HepG2 (cell line): ENCODE measurements around the gene KRTAP5-9. TPM values are rescaled to one million over a fixed set of nuclear protein-coding genes. Genes with fewer than 3 reads are reported as not detected.

Experiments
- ATAC-seq: fragments of 200-7000 bp; cut with Tn5 transposase; 3 replicates; pipeline ENCODE4 v1.9.1; 2020; ENCODE audit warnings: mild to moderate bottlenecking, moderate library complexity
- BruUV-seq: library from RNA; stranded (reverse); fragments of 400-500 nt; replicated peaks from 2 replicates; lab custom pipeline; 2021; lab: Mats Ljungman, UMichigan
- CTCF ChIA-PET: fragments of 300-600 bp; formaldehyde crosslinking; extraction: SDS; loops from one replicate; lab custom pipeline; 2021; ENCODE audit warnings: low total read pairs, inconsistent platforms, low intra/inter-chr PET ratio; lab: Yijun Ruan, JAX
- POLR2A ChIA-PET: fragments of 350-600 bp; sonication (Branson Sonifier 250); formaldehyde crosslinking; loops from one replicate; lab custom pipeline; 2020; ENCODE audit warnings: antibody characterized with exemption, inconsistent platforms; lab: Yijun Ruan, JAX
- DNase-seq: peaks from one replicate; pipeline ENCODE4 v3.0.0-alpha.2; 2015; ENCODE audit warnings: low spot score
- FAIRE-seq: peaks from 3 replicates; lab custom pipeline; 2011; peaks lifted over from hg19 to GRCh38; lab: Jason Lieb, UNC
- H2AFZ ChIP-seq: one replicate; pipeline ENCODE4 v1.6.1; 2011; ENCODE audit warnings: low read length, inconsistent platforms
- H3K27ac ChIP-seq: fragments of 300-600 bp; 3 replicates; pipeline ENCODE4 v1.8.0; 2011; ENCODE audit warnings: mixed run types, mild to moderate bottlenecking, mixed read lengths, low read length, inconsistent platforms; ENCODE audit not compliant: insufficient read depth; ENCODE audit errors: extremely low read length
- H3K27me3 ChIP-seq, 2 experiments: fragments of 200-600 bp in 1 of 2; 2 replicates in 1 of 2; 3 replicates in 1 of 2; pipeline versions ENCODE4 v1.6.0 to v1.8.0; 2011; ENCODE audit warnings: low read length in 2 of 2, mild to moderate bottlenecking in 2 of 2, moderate library complexity in 2 of 2, inconsistent platforms in 1 of 2; ENCODE audit not compliant: insufficient read depth in 2 of 2, control insufficient read depth in 1 of 2
- H3K36me3 ChIP-seq, 2 experiments: fragments of 200-600 bp in 1 of 2; replicated peaks in 1 of 2; 2 replicates in 1 of 2; 3 replicates in 1 of 2; pipeline versions ENCODE4 v1.5.1 to v1.8.0; 2011; ENCODE audit warnings: low read length in 2 of 2, inconsistent platforms in 1 of 2; ENCODE audit not compliant: insufficient read depth in 2 of 2, control insufficient read depth in 1 of 2
- H3K4me1 ChIP-seq: 2 replicates; pipeline ENCODE4 v1.5.1; 2012; ENCODE audit warnings: low read length, inconsistent platforms; ENCODE audit not compliant: insufficient read depth
- H3K4me2 ChIP-seq: 2 replicates; pipeline ENCODE4 v1.6.0; 2011; ENCODE audit warnings: low read depth, low read length, inconsistent platforms
- H3K4me3 ChIP-seq, 3 experiments: fragments of 200-600 bp in 1 of 3; sonication (generic), shearing (Covaris generic) in 1 of 3; replicated peaks in 1 of 3; 2 replicates each; pipeline ENCODE4 v1.5.1; 2011 to 2016; ENCODE audit warnings: low read length in 3 of 3, inconsistent platforms in 2 of 3, low read depth in 2 of 3, mild to moderate bottlenecking in 2 of 3, control low read depth in 1 of 3, mixed read lengths in 1 of 3; ENCODE audit not compliant: insufficient read depth in 1 of 3
- H3K79me2 ChIP-seq: one replicate; pipeline ENCODE4 v1.6.1; 2011; ENCODE audit warnings: low read length, inconsistent platforms; ENCODE audit not compliant: insufficient read depth
- H3K9ac ChIP-seq: 2 replicates; pipeline ENCODE4 v1.6.0; 2011; ENCODE audit warnings: mild to moderate bottlenecking, low read depth, low read length, inconsistent platforms; ENCODE audit not compliant: insufficient read depth
- H3K9me3 ChIP-seq: 2 replicates; pipeline ENCODE4 v1.5.1; 2012; ENCODE audit warnings: mild to moderate bottlenecking, low read length
- H4K20me1 ChIP-seq: 2 replicates; pipeline ENCODE4 v1.6.0; 2011; ENCODE audit warnings: inconsistent platforms, mild to moderate bottlenecking, low read length, moderate library complexity; ENCODE audit not compliant: insufficient read depth
- ADNP ChIP-seq: sonication (generic); formaldehyde crosslinking; IDR thresholded peaks from 2 replicates; pipeline ENCODE4 v1.4.0; 2020; ENCODE audit warnings: missing genetic modification reagents
- CHD4 ChIP-seq: fragments of 200-600 bp; sonication (generic); IDR thresholded peaks from 2 replicates; pipeline ENCODE4 v1.7.0; 2017; ENCODE audit warnings: mild to moderate bottlenecking, low read length, borderline replicate concordance
- KDM5A ChIP-seq: fragments of 200-600 bp; sonication (generic); IDR thresholded peaks from 2 replicates; pipeline ENCODE4 v1.7.0; 2018; ENCODE audit warnings: antibody characterized with exemption, mild to moderate bottlenecking, low read length, borderline replicate concordance
- NR2F1 ChIP-seq, 2 experiments: fragments of 450-650 bp in 1 of 2; formaldehyde crosslinking in 1 of 2; IDR thresholded peaks; 2 replicates each; pipeline versions ENCODE4 v1.5.0 to v1.6.1; 2016 to 2020; ENCODE audit warnings: mild to moderate bottlenecking in 1 of 2, missing compliant biosample characterization in 1 of 2, missing genetic modification reagents in 1 of 2, moderate library complexity in 1 of 2
- PRDM4 ChIP-seq: sonication (generic); formaldehyde crosslinking; IDR thresholded peaks from 2 replicates; pipeline ENCODE4 v1.9.0; 2021; ENCODE audit warnings: missing genetic modification reagents, borderline replicate concordance
- REL ChIP-seq: sonication (generic); formaldehyde crosslinking; conservative IDR thresholded peaks from 2 replicates; pipeline ENCODE4 v1.8.0; 2022; ENCODE audit warnings: mild to moderate bottlenecking, missing genetic modification reagents, moderate library complexity
- RERE ChIP-seq: IDR thresholded peaks from 2 replicates; pipeline ENCODE4 v1.6.1; 2016; ENCODE audit warnings: low read depth, missing genetic modification reagents, missing compliant biosample characterization
- ZNF879 ChIP-seq: sonication (generic); formaldehyde crosslinking; IDR thresholded peaks from 2 replicates; pipeline ENCODE4 v1.8.1; 2023; ENCODE audit warnings: missing genetic modification reagents
- WGBS: methylation state at CpG from one replicate; pipeline ENCODE4 v1.1.6; 2017; ENCODE audit warnings: low lambda C conversion rate; 5-methylcytosine and 5-hydroxymethylcytosine counted together
- in situ Hi-C: cut with HindIII; loops from 2 replicates; pipeline ENCODE4 v1.10.0; 2017; ENCODE audit warnings: low pct_unique_long_range_greater_than_20kb; ENCODE audit not compliant: extremely low pct_ligation_motif_present
- intact Hi-C: fragments of 100-400 bp; cut with micrococcal nuclease; formaldehyde crosslinking; loops from one replicate; pipeline ENCODE4 v1.10.0; 2022; ENCODE audit not compliant: unreplicated experiment
- polyA plus RNA-seq, 8 experiments: library from polyadenylated mRNA; depleted of rRNA in 3 of 8; stranded (reverse) in 7 of 8; unstranded in 1 of 8; fragments of >200 nt; fragmentation: Illumina TruSeq in 4 of 8; extraction: Trizol in 4 of 8; gene quantifications; 2 replicates each; pipeline versions ENCODE4 v1.2.1 to v1.2.3, GENCODE V29; 2011 to 2016; ENCODE audit warnings: low read depth in 4 of 8, missing spikeins in 1 of 8, mixed read lengths in 1 of 8; ENCODE audit not compliant: insufficient read depth in 1 of 8
- total RNA-seq, 5 experiments: library from RNA; depleted of rRNA; stranded (reverse); fragments of >200 nt; fragmentation: Illumina TruSeq; extraction: Trizol; gene quantifications; 2 replicates each; pipeline ENCODE4 v1.2.3, GENCODE V29; 2016; ENCODE audit warnings: low read depth in 1 of 5

KRTAP5-9 gene
- total and polyA plus RNA-seq, 2 of the 13 experiments (the other 11 are each of a cell fraction or from before 2014, with no cell fraction given): 0.09 TPM; not detected in 1

GRCh38 chr11:71581826-71582225 is 33.6 kb downstream of the KRTAP5-9 start (continued):
- TF ChIP-seq RERE (CRISPR knock-in tag) (no peak), ADNP (CRISPR knock-in tag) (no peak), KDM5A (no peak), NR2F1 (CRISPR knock-in tag; IDR thresholded peaks at IDR 0.05) (no peak), CHD4 (no peak)

GRCh38 chr11:71582309-71582895 is 34.2 kb downstream of the KRTAP5-9 start, which contains the start of gene KRTAP5-11:
TSS of gene KRTAP5-11 (minus strand) at chr11:71582875. CDS start at chr11:71582837, 38 bp downstream.
- ChIA-PET CTCF (no interaction called here), POLR2A (no interaction called here)
- no peak for DNase-seq
- no TSS peak for BruUV-seq
- no peaks in the 10 kb centered on the region for H3K79me2 ChIP-seq
- no peak within 1 kb of the TSS for H2AFZ ChIP-seq
- no peak within 1 kb of the TSS for H3K4me3 ChIP-seq
- no peaks in the 10 kb centered on the region for H4K20me1 ChIP-seq
- 44% methylated on average over 3 of the region's 3 CpGs for WGBS
- peaks cover 1 to 9% of the 10 kb centered on the region in 2 experiments; a peak in 3 of 5 replicates for H3K27me3 ChIP-seq
- no peak within 1 kb of the TSS for H3K4me2 ChIP-seq
- FAIRE-seq: no peak
- no peak for ATAC-seq
- H3K9me3 ChIP-seq: no peaks in the 10 kb centered on the region
- intact Hi-C loops (no loop called here), in situ Hi-C loops (no loop called here)
- H3K36me3 ChIP-seq: no peaks in the 10 kb centered on the region
- H3K4me1 ChIP-seq: peaks cover 31% of the 10 kb centered on the region
- no peak within 1 kb of the TSS for H3K27ac ChIP-seq
- no peak within 1 kb of the TSS for H3K9ac ChIP-seq
- TF ChIP-seq PRDM4 (no peak), ZNF879 (CRISPR knock-in tag) (no peak), REL (no peak)
